Mesenchymal stem cell (in vitro differentiated cells and primary cell): Measurements from ENCODE around the gene CRYAA.

Experiments
- DNase-seq: peaks from one replicate; pipeline ENCODE4 v3.0.0-alpha.2; 2013
- H2AFZ ChIP-seq: one replicate; pipeline ENCODE4 v1.6.1; 2013; ENCODE audit warnings: low read depth, mild to moderate bottlenecking, control low read depth, inconsistent platforms, low read length, moderate library complexity
- H2AK5ac ChIP-seq: 2 replicates; pipeline ENCODE4 v1.6.1; 2013; ENCODE audit warnings: low read length, moderate library complexity, mild to moderate bottlenecking, inconsistent platforms; ENCODE audit not compliant: severe bottlenecking
- H2BK120ac ChIP-seq: one replicate; pipeline ENCODE4 v1.6.1; 2013; ENCODE audit warnings: low read depth, mild to moderate bottlenecking, inconsistent platforms, low read length, moderate library complexity
- H2BK12ac ChIP-seq, 2 experiments: one replicate each; pipeline ENCODE4 v1.6.1; 2013; ENCODE audit warnings: inconsistent platforms in 2 of 2, low read length in 2 of 2, mild to moderate bottlenecking in 2 of 2, moderate library complexity in 2 of 2, control low read depth in 1 of 2
- H2BK15ac ChIP-seq: one replicate; pipeline ENCODE4 v1.6.1; 2013; ENCODE audit warnings: mild to moderate bottlenecking, low read depth, inconsistent platforms; ENCODE audit not compliant: poor library complexity, severe bottlenecking
- H2BK5ac ChIP-seq: 2 replicates; pipeline ENCODE4 v1.6.1; 2013; ENCODE audit warnings: low read depth, mild to moderate bottlenecking, low read length, control low read depth, inconsistent platforms; ENCODE audit not compliant: poor library complexity, severe bottlenecking
- H3K14ac ChIP-seq, 2 experiments: one replicate each; pipeline ENCODE4 v1.6.1; 2013; ENCODE audit warnings: inconsistent platforms in 2 of 2, low read length in 2 of 2, control low read depth in 1 of 2, mild to moderate bottlenecking in 1 of 2, moderate library complexity in 1 of 2
- H3K18ac ChIP-seq, 2 experiments: one replicate each; pipeline ENCODE4 v1.6.1; 2013; ENCODE audit warnings: inconsistent platforms in 2 of 2, low read length in 2 of 2, control low read depth in 1 of 2, low read depth in 1 of 2, mild to moderate bottlenecking in 1 of 2
- H3K23ac ChIP-seq, 2 experiments: one replicate each; pipeline ENCODE4 v1.6.1; 2013; ENCODE audit warnings: inconsistent platforms in 2 of 2, low read length in 2 of 2, mild to moderate bottlenecking in 2 of 2, moderate library complexity in 2 of 2, control low read depth in 1 of 2
- H3K27ac ChIP-seq: 2 replicates; pipeline ENCODE4 v1.5.1; 2013; ENCODE audit warnings: mild to moderate bottlenecking, moderate library complexity, low read length, control low read depth, inconsistent platforms; ENCODE audit not compliant: poor library complexity, severe bottlenecking
- H3K27me3 ChIP-seq, 2 experiments: 2 replicates each; pipeline versions ENCODE4 v1.6.1 to v1.7.0; 2013; ENCODE audit warnings: low read length in 2 of 2, mild to moderate bottlenecking in 2 of 2, moderate library complexity in 2 of 2, control low read depth in 1 of 2, inconsistent platforms in 1 of 2; ENCODE audit not compliant: control insufficient read depth in 1 of 2, insufficient read depth in 1 of 2
- H3K36me3 ChIP-seq, 2 experiments: 2 replicates each; pipeline versions ENCODE4 v1.6.1 to v1.7.0; 2013; ENCODE audit warnings: low read length in 2 of 2, control low read depth in 1 of 2, inconsistent platforms in 1 of 2, low read depth in 1 of 2, mild to moderate bottlenecking in 1 of 2; ENCODE audit not compliant: insufficient read depth in 2 of 2, control insufficient read depth in 1 of 2
- H3K4ac ChIP-seq, 2 experiments: one replicate each; pipeline ENCODE4 v1.6.1; 2013; ENCODE audit warnings: inconsistent platforms in 2 of 2, low read length in 2 of 2, mild to moderate bottlenecking in 2 of 2, moderate library complexity in 2 of 2, control low read depth in 1 of 2, low read depth in 1 of 2
- H3K4me1 ChIP-seq: 2 replicates; pipeline ENCODE4 v1.6.1; 2013; ENCODE audit warnings: low read depth, low read length, control low read depth; ENCODE audit not compliant: control insufficient read depth, insufficient read depth
- H3K4me2 ChIP-seq: 2 replicates; pipeline ENCODE4 v1.6.1; 2013; ENCODE audit warnings: low read length, mild to moderate bottlenecking, inconsistent platforms; ENCODE audit not compliant: poor library complexity, severe bottlenecking
- H3K4me3 ChIP-seq, 2 experiments: 2 replicates each; pipeline versions ENCODE4 v1.5.1 to v1.7.0; 2013; ENCODE audit warnings: low read length in 2 of 2, mild to moderate bottlenecking in 2 of 2, control low read depth in 1 of 2, low read depth in 1 of 2; ENCODE audit not compliant: insufficient read depth in 1 of 2
- H3K79me1 ChIP-seq: replicated peaks from 2 replicates; pipeline ENCODE4 v1.6.1; 2013; ENCODE audit warnings: mild to moderate bottlenecking, control low read depth, low read length, inconsistent platforms; ENCODE audit not compliant: poor library complexity, severe bottlenecking
- H3K9ac ChIP-seq: 2 replicates; pipeline ENCODE4 v1.7.0; 2013; ENCODE audit warnings: mild to moderate bottlenecking, low read length, moderate library complexity
- H3K9me3 ChIP-seq: 2 replicates; pipeline ENCODE4 v1.7.0; 2013; ENCODE audit warnings: mild to moderate bottlenecking, low read length; ENCODE audit not compliant: control insufficient read depth
- H4K8ac ChIP-seq: one replicate; pipeline ENCODE4 v1.6.1; 2013; ENCODE audit warnings: inconsistent platforms, mild to moderate bottlenecking, low read length, moderate library complexity
- H4K91ac ChIP-seq: one replicate; pipeline ENCODE4 v1.6.1; 2013; ENCODE audit warnings: mild to moderate bottlenecking, low read length, inconsistent platforms
- WGBS: methylation state at CpG from one replicate; pipeline ENCODE4 v1.1.7; 2013; ENCODE audit warnings: mixed read lengths; 5-methylcytosine and 5-hydroxymethylcytosine counted together

The CRYAA gene

DNA sequence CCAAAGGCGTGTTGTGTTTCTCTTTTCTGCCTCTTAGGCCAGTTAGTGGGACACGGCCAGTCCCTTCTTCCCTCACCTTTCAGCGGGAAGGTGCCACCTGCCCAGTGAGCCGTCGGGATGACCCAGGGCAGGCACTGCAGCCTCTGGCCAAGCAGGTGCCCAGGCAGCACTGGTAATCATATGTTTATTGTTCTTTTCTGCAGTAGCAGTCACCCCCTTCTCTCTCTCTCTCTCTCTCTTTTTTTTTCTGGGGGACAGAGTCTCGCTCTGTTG is 38.2 kb downstream of the CRYAA start:
- no peak overlapping the region for H2BK5ac ChIP-seq
- no peak overlapping the region for H3K4me3 ChIP-seq
- no peak overlapping the region for H3K4ac ChIP-seq
- peaks cover 3 to 56% of the 10 kb centered on the region in 2 experiments for H3K27me3 ChIP-seq
- H2BK15ac ChIP-seq, result no peak overlapping the region
- peaks cover 16% of the 10 kb centered on the region for H3K9me3 ChIP-seq
- no peaks in the 10 kb centered on the region for H3K79me1 ChIP-seq
- no peak overlapping the region for H3K23ac ChIP-seq
- no peak overlapping the region for H4K8ac ChIP-seq
- no peak overlapping the region for H3K4me2 ChIP-seq
- no peaks in the 10 kb centered on the region for H3K36me3 ChIP-seq
- H3K14ac ChIP-seq, result no peak overlapping the region
- H3K27ac ChIP-seq, result no peak overlapping the region
- no peak overlapping the region for H2BK120ac ChIP-seq
- H2AFZ ChIP-seq, result no peak overlapping the region
- no peak overlapping the region for H3K18ac ChIP-seq
- H2AK5ac ChIP-seq, result no peak overlapping the region
- WGBS, result 97% methylated on average over 6 of the region's 6 CpGs
- peaks cover 11% of the 10 kb centered on the region for H3K4me1 ChIP-seq
- H4K91ac ChIP-seq, result no peak overlapping the region
- H2BK12ac ChIP-seq, result no peak overlapping the region
- DNase-seq, result no peak
- no peak overlapping the region for H3K9ac ChIP-seq

DNA sequence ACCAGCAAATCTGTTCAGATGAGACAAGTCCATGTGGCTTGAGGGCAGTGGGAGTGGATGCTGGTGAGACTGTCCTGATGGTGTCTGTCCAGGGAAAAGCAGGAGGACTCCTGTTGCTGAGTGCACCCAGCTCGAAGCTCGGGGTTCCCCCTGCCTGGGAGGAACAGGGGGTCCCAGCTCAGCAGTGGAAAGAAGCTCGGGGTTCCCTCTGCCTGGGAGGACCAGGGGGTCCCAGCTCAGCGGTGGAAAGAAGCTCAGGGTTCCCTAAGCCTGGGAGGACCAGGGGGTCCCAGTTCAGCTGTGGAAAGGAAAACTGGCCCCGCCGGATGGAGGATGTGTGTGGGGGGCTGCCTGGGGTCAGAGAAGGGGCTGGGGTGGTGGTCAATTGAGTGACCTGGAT is 39.1 kb downstream of the CRYAA start:
- H2BK12ac ChIP-seq, result no peak overlapping the region
- peaks cover 13% of the 10 kb centered on the region for H3K9me3 ChIP-seq
- H3K4me1 ChIP-seq, result peaks cover 11% of the 10 kb centered on the region
- no peak overlapping the region for H3K4me2 ChIP-seq
- H3K23ac ChIP-seq, result no peak overlapping the region
- H3K14ac ChIP-seq, result no peak overlapping the region
- DNase-seq, result no peak
- no peak overlapping the region for H3K4ac ChIP-seq
- no peak overlapping the region for H3K9ac ChIP-seq
- 74% methylated on average over 6 of the region's 6 CpGs for WGBS
- no peak overlapping the region for H2BK120ac ChIP-seq
- no peak overlapping the region for H3K4me3 ChIP-seq
- no peak overlapping the region for H4K8ac ChIP-seq
- no peak overlapping the region for H3K18ac ChIP-seq
- no peak overlapping the region for H2BK15ac ChIP-seq
- peaks cover 3 to 55% of the 10 kb centered on the region in 2 experiments for H3K27me3 ChIP-seq
- no peaks in the 10 kb centered on the region for H3K79me1 ChIP-seq
- no peak overlapping the region for H2AFZ ChIP-seq
- no peak overlapping the region for H4K91ac ChIP-seq
- no peak overlapping the region for H3K27ac ChIP-seq
- H2BK5ac ChIP-seq, result no peak overlapping the region
- no peak overlapping the region for H2AK5ac ChIP-seq
- H3K36me3 ChIP-seq, result no peaks in the 10 kb centered on the region

DNA sequence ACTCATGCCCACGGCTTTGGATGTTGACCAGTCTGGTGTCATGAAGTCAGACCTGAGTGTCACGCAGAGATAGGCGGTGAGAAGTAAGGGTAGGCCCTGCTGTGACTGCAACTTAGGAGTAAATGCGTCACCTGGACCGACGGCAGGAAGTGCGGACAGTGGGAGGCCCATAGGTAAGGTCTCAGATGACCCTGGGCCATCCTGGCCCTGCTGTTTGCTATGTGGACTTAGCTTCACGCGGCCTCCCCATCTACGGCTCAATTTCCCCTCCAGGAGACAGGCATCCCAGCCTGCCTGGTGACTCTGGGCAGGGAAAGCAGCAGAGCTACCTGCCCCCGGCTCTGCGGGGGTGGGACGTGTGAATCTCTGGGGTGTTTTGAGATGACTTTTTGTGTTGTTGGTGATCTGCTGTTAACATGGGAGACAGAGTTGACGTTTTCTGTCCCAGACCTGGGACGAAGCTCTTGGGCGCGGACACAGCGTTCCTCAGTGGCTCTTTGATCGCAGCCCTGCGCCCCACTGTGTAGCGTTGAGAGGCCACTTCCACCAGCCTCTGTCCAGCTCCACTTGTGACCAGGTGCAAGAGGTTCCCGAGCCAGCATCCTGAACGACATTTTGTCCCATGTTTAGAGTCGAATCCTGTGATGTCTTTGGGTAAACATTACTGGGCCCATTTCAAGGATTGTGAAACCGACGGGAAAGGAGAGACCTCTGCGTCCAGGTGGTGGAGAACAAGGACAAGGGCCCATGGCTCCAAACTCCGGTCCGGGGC is 39.9 kb downstream of the CRYAA start:
- Histone ChIP-seq H3K4me1 (peaks cover 11% of the 10 kb centered on the region), H2BK5ac (no peak overlapping the region), H2BK12ac (no peak overlapping the region), H2AFZ (no peak overlapping the region), H2BK15ac (no peak overlapping the region), H3K79me1 (no peaks in the 10 kb centered on the region), H3K27ac (no peak overlapping the region), H2AK5ac (peak overlapping the region; percentile 44), H4K91ac (no peak overlapping the region), H4K8ac (no peak overlapping the region), H3K18ac (no peak overlapping the region), H3K36me3 (no peaks in the 10 kb centered on the region), H3K4me2 (no peak overlapping the region), H3K9me3 (peaks cover 4% of the 10 kb centered on the region), H3K9ac (no peak overlapping the region), H3K4ac (no peak overlapping the region), H3K23ac (no peak overlapping the region), H3K14ac (no peak overlapping the region), H3K27me3 (peaks cover 3 to 52% of the 10 kb centered on the region in 2 experiments), H3K4me3 (no peak overlapping the region), H2BK120ac (no peak overlapping the region)
- 91% methylated on average over 28 of the region's 29 CpGs for WGBS
- DNase-seq, result no peak

DNA sequence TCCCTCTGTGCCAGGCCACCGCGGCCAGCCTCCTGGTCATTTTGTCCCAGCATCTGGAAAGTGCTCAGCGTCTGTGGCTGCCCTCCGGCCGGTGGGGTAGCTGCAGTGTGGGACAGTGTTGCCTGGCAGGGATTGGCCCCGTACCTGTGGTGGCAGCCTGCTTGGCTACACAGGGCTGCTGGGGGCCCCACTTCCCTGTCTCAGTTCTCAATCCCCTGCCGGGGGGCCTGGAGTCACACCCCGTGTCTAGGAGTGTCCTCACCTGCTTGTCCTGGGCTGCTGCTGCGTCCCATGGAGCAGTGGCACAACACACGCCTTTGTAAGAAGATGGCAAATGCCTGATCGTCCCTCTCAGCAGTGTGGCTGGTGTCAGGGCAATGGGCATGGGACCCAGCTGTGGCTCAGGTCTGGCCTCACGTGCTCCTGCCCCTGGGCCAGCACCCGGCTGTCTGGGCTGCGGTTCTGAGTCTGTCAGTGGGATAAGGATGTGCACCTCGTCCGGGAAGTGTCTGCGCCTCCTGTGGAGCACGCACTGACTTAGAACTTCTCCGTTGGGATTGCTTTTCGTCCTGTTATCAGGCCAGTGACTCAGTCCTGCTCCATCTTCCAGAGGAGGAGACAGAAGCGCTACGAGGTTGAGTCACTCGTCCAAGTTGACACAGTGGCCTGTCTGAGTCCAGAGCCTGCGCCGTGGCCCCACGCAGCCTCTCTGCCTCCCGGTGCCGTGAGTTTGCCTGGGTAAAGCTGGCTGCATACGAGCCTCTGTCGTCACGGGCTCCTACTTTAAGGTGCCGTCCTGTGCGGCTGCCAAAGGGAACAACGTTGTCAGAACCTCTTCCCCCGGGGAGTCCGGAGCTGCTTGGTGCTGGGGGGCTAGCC is 41.0 kb downstream of the CRYAA start:
- no peak overlapping the region for H3K9ac ChIP-seq
- H3K9me3 ChIP-seq, result no peaks in the 10 kb centered on the region
- H4K8ac ChIP-seq, result peak overlapping the region; percentile 46
- peak; percentile 94 for DNase-seq
- H3K4me2 ChIP-seq, result no peak overlapping the region
- peak overlapping the region in 1 of 2 experiments; percentile 7 for H3K18ac ChIP-seq
- no peak overlapping the region for H2BK5ac ChIP-seq
- no peak overlapping the region for H2BK15ac ChIP-seq
- H2BK12ac ChIP-seq, result peak overlapping the region in 1 of 2 experiments; percentile 70
- WGBS, result 65% methylated on average over 36 of the region's 36 CpGs
- no peak overlapping the region for H3K4me3 ChIP-seq
- H3K79me1 ChIP-seq, result no peaks in the 10 kb centered on the region
- H3K4me1 ChIP-seq, result peaks cover 11% of the 10 kb centered on the region
- no peak overlapping the region for H3K23ac ChIP-seq
- peaks cover 3 to 44% of the 10 kb centered on the region in 2 experiments for H3K27me3 ChIP-seq
- no peaks in the 10 kb centered on the region for H3K36me3 ChIP-seq
- H3K14ac ChIP-seq, result peak overlapping the region in 1 of 2 experiments; percentile 45
- H2AK5ac ChIP-seq, result no peak overlapping the region
- H2AFZ ChIP-seq, result no peak overlapping the region
- no peak overlapping the region for H2BK120ac ChIP-seq
- H3K27ac ChIP-seq, result no peak overlapping the region
- H3K4ac ChIP-seq, result peak overlapping the region in 1 of 2 experiments; percentile 1
- no peak overlapping the region for H4K91ac ChIP-seq
